Stimulated activated CD4-positive, alpha-beta T cell treated with anti-CD3 and anti-CD28 coated beads, Interleukin-15, amount 100 ng/mL, for 48 hours (primary cell): ENCODE data around the gene RPL38.

ENCODE experiments used
- DNase-seq, 2 donors: peaks; one replicate each; pipeline ENCODE4 v3.0.0-alpha.2; 2020; ENCODE audit warnings: low read depth in 2 of 2

RPL38 gene

DNA sequence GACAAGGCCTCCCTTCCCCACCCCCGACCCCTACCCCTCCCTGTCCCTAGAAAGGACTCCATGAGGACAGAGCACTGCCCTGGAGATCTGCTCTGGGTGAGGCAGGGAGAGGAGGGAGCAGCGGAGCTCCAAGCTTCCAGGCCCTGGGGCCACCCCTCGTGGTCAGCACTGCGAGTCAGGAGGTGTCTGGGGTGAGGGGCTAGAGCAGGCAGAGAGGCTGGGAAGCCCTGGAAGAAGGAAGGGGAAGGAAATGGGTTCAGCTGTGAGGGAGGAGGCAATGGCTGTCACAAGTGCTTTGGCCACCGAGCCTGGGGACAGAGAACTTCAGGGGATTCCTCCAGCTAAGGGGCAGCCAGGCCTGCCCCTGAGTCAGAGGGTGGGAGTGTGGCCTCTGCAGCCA, 42.4 kb downstream of the RPL38 start:
- no peak for DNase-seq

- no peak for DNase-seq
Observed at GRCh38 chr17:74249590-74250270, 46.3 kb downstream of the RPL38 start.

DNA sequence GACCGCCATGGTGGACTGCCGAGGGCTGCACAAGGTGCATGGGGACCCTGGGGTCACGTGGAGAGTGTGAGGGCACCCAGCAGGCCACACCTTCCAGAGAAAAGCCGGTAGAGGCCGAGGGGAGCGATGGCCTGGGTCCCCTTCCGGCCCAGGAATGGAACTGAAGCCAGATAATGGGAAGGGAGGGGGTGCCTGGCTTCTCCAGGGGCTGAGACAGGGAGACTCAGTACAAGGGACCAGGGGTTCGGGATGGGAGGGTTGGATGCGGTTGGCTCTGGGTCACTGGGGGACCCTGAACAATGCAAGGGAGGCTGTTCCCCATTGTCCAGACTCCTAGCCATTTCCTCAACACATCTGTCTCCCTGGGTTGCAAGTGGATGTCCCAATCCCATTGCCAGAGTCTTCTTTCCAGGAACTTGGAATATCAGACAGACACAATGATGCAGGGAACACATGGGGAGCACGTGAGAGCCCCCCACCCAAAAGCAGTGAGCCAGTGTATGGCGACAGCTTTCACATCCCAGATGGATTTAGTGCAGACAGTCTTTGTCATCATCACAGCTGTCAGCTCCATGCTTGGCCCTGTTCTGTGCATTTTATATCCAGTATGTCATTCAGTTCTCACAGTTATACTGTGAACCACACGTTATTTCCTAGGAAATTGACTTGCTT, 47.0 kb downstream of the RPL38 start:
- DNase-seq, result no peak

DNA sequence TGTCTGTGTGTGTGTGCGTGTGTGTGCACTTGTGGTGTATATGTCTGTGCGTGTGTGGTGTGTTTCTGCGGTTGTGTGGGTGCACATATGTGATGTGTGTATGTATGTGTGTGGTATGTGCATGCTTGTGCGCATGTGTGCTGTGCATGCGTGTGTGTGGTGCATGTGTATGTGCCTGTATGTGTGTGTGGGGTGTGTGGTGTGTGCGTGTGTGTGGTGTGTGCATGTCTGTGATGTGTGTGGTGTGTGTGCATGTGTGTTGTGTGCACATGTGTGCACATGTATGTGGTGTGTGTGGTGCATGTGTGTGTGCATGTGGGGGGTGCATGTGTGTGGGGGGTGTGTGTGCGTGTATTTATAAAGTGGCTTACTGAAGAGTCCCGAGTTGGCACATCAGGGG, 47.6 kb downstream of the RPL38 start:
- no peak for DNase-seq

DNA sequence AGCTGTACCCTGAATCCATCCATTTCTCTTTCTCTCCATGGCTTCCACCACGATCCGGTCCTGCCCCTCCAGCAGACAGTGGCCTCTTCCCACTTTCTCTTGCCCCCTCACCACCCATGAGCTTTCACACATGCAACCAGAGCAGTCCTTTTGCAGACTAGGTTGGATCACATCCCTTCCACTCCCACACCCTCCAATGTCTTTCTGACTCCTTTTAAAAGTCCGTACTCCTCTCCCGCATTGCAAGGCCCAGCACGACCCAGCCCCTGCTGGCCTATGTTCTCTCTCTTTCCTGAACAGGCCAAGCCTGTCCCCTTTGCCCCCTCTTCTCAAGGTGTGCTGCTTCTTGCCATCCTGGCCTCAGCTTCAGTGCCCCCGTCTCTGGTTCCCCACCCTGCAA, 48.1 kb downstream of the RPL38 start:
- no peak for DNase-seq

- DNase-seq, result no peak
Observed at GRCh38 chr17:74252211-74252610, 48.7 kb downstream of the RPL38 start.

DNA sequence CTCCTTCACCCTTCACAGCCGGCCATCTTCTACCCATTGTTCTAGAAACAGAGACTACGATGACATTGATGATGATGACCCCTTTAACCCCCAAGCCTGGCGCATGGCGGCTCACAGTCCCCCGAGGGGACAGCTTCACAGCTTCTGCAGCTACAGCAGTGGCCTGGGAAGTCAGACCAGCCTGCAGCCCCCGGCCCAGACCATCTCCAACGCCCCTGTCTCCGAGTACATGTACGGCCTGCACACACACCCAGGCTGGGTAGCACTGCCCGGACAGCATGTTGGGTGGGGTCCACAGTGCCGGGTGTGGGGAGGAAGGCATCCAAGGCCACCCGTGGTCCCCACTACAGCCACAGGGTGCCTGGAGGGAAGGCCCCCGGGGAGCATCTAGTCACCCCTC, 49.6 kb downstream of the RPL38 start:
- DNase-seq, result no peak

DNA sequence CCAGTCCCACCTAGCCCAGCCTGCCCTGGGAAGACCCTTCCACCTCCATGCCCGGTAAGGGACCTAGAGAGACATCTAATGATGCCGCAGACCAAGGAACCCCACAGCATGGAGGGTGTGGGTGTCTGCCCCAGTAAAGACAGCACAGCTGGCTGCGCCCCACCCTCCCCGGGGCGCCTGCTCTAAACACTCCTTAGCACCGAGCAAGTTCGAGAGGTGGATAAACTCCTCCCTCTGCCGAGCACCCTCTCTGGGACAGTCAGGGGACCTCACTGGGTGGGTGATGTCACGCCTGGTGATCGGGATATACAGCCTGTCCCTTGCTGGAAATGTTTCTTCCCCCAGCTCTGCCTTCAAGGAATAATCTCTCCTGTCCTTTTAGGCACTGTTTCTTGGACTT, 53.8 kb downstream of the RPL38 start:
- no peak for DNase-seq

DNA sequence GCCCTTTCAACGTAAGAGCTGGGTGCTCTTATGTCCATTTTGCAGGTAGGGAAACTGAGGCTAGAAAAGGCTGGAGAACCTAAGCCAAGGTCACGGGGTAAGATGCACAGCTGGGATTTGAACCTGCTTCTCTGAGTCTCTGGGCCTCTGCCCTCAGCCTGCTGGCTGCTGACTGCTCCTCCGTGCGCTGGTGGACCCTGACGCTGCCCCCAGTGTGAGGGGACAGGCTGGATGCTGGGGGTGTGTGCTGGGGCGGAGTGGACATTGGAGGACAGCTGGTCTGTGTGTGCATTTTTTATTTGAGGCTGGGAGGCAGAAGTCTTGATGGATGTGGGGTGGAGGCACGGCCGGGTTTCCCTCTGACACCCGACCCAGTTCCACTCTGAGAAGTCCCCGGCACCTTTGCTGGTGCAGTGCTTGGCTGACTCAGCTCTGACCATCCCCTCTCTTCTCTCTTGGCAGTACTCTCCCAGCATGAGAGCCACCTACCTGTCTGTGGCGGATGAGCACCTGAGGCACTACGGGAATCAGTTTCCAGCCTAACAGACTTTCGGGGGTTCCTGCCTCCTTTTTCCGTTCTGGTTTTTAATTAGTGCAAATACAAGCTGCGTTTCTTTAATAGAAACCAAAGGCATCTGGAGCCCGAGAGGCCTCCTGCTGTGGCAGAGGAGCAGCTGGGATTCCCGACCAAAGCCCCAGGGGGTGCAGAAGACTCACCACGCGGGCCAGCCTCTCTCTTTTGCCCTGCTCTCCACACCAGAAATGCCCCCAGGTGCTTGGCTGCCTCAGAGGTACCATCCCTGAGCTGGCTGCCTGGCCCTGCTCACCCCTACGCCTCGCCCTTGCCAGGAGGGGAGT, 56.4 kb downstream of the RPL38 start:
- DNase-seq, result no peak
